HUES48 (cell line): ENCODE measurements around the gene PNLIPRP1.

Experiments
- H3K27ac ChIP-seq: one replicate; pipeline ENCODE4 v1.7.0; 2013; ENCODE audit warnings: low read depth, low read length, inconsistent platforms
- H3K27me3 ChIP-seq: 2 replicates; pipeline ENCODE4 v1.6.1; 2013; ENCODE audit warnings: mild to moderate bottlenecking, low read length; ENCODE audit not compliant: control insufficient read depth, insufficient read depth
- H3K36me3 ChIP-seq: 2 replicates; pipeline ENCODE4 v1.6.1; 2013; ENCODE audit warnings: low read length; ENCODE audit not compliant: control insufficient read depth, insufficient read depth
- H3K4me1 ChIP-seq: 2 replicates; pipeline ENCODE4 v1.6.1; 2013; ENCODE audit warnings: mild to moderate bottlenecking, low read length; ENCODE audit not compliant: control insufficient read depth, insufficient read depth
- H3K4me3 ChIP-seq: 2 replicates; pipeline ENCODE4 v1.5.1; 2013; ENCODE audit warnings: mild to moderate bottlenecking, low read depth, low read length
- H3K9ac ChIP-seq: 2 replicates; pipeline ENCODE4 v1.6.1; 2013; ENCODE audit warnings: mild to moderate bottlenecking, low read depth, low read length, moderate library complexity
- H3K9me3 ChIP-seq: 2 replicates; pipeline ENCODE4 v1.6.1; 2013; ENCODE audit warnings: low read length; ENCODE audit not compliant: control insufficient read depth, insufficient read depth

Gene PNLIPRP1

GRCh38 chr10:116632596-116633215 lies 41.9 kb downstream of the PNLIPRP1 start:
- no peak overlapping the region for H3K27ac ChIP-seq
- H3K9me3 ChIP-seq = no peaks in the 10 kb centered on the region
- no peaks in the 10 kb centered on the region for H3K36me3 ChIP-seq
- H3K27me3 ChIP-seq = no peaks in the 10 kb centered on the region; the same call in 1 of the 2 replicates
- H3K9ac ChIP-seq = no peak overlapping the region
- no peak overlapping the region for H3K4me3 ChIP-seq
- H3K4me1 ChIP-seq = no peaks in the 10 kb centered on the region

DNA sequence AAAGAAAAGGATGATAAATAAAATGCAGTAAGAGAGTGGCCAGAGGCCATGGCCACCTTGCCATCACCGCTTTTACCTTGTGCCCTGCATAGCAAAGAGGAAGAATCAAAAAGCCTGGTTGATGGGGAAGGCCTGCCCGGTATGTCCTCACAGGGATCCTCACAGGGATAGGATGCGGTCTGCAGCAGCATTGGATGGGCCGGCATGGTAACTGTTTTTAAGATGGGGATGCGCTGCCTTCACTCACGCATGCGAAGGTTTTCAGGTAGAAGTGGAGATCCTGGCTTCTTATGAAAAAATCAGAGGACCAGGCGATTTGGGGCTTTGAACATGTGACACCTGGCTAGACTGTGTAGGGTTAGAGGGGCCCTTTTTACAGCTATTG lies 42.4 kb downstream of the PNLIPRP1 start:
- no peaks in the 10 kb centered on the region for H3K9me3 ChIP-seq
- no peak overlapping the region for H3K9ac ChIP-seq
- no peak overlapping the region for H3K4me3 ChIP-seq
- no peaks in the 10 kb centered on the region for H3K4me1 ChIP-seq
- H3K27me3 ChIP-seq = no peaks in the 10 kb centered on the region
- H3K36me3 ChIP-seq = no peaks in the 10 kb centered on the region
- H3K27ac ChIP-seq = no peak overlapping the region

GRCh38 chr10:116634126-116634975 lies 43.6 kb downstream of the PNLIPRP1 start:
- Histone ChIP-seq H3K36me3 (no peaks in the 10 kb centered on the region), H3K4me1 (no peaks in the 10 kb centered on the region), H3K27me3 (no peaks in the 10 kb centered on the region), H3K27ac (no peak overlapping the region), H3K4me3 (no peak overlapping the region), H3K9me3 (no peaks in the 10 kb centered on the region), H3K9ac (no peak overlapping the region)

DNA sequence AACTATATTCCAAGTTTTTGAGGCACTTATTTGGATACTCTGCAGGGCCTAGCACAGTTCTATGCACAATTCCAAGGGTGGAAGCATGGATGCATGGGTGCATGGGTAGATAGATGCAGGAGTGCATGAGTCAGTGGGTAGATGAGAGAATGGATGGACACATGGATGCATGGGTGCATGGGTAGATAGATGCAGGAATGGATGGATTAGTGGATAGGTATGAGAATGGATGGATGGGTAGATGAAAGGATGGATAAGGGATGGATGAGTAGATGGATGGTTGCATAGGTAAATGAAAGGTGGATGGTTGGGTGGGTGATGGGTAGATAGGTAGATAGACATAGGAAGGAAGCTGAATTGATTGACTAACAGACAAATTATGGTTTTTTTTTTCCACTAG lies 45.6 kb downstream of the PNLIPRP1 start:
- H3K4me3 ChIP-seq = no peak overlapping the region
- no peaks in the 10 kb centered on the region for H3K27me3 ChIP-seq
- H3K9ac ChIP-seq = no peak overlapping the region
- H3K27ac ChIP-seq = no peak overlapping the region
- no peaks in the 10 kb centered on the region for H3K9me3 ChIP-seq
- no peaks in the 10 kb centered on the region for H3K4me1 ChIP-seq
- H3K36me3 ChIP-seq = no peaks in the 10 kb centered on the region

GRCh38 chr10:116636976-116637375 lies 46.2 kb downstream of the PNLIPRP1 start:
- H3K4me1 ChIP-seq = no peaks in the 10 kb centered on the region
- H3K27me3 ChIP-seq = no peaks in the 10 kb centered on the region
- H3K4me3 ChIP-seq = no peak overlapping the region
- H3K27ac ChIP-seq = no peak overlapping the region
- no peaks in the 10 kb centered on the region for H3K36me3 ChIP-seq
- H3K9ac ChIP-seq = no peak overlapping the region
- no peaks in the 10 kb centered on the region for H3K9me3 ChIP-seq

GRCh38 chr10:116637830-116638229 lies 47.1 kb downstream of the PNLIPRP1 start:
- Histone ChIP-seq H3K9ac (no peak overlapping the region), H3K27ac (no peak overlapping the region), H3K4me3 (no peak overlapping the region), H3K36me3 (no peaks in the 10 kb centered on the region), H3K4me1 (no peaks in the 10 kb centered on the region), H3K27me3 (no peaks in the 10 kb centered on the region), H3K9me3 (no peaks in the 10 kb centered on the region)

GRCh38 chr10:116646502-116646901 lies 55.7 kb downstream of the PNLIPRP1 start:
- no peak overlapping the region for H3K27ac ChIP-seq
- H3K4me3 ChIP-seq = no peak overlapping the region
- H3K9me3 ChIP-seq = no peaks in the 10 kb centered on the region
- H3K9ac ChIP-seq = no peak overlapping the region
- H3K36me3 ChIP-seq = no peaks in the 10 kb centered on the region
- H3K27me3 ChIP-seq = no peaks in the 10 kb centered on the region
- H3K4me1 ChIP-seq = no peaks in the 10 kb centered on the region

DNA sequence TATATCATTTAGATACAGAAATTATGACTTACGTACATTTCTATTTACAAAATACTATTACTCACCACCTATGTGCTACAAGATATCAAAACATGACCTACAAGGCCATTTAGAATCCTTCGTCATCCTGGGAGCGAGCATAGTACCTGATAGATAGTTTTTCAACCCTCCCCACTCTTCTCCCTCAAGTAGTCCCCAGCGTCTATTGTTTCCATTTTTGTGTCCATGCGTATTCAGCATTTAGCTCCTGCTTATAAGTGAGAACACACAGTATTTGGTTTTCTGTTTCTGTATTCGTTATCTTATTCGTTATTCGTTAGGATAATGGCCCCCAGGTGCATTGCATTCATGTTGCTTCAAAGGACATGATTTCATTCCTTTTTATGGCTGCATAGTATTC lies 58.1 kb downstream of the PNLIPRP1 start:
- Histone ChIP-seq H3K4me1 (no peaks in the 10 kb centered on the region), H3K9me3 (no peaks in the 10 kb centered on the region), H3K36me3 (no peaks in the 10 kb centered on the region), H3K4me3 (no peak overlapping the region), H3K27me3 (no peaks in the 10 kb centered on the region), H3K9ac (no peak overlapping the region), H3K27ac (no peak overlapping the region)

DNA sequence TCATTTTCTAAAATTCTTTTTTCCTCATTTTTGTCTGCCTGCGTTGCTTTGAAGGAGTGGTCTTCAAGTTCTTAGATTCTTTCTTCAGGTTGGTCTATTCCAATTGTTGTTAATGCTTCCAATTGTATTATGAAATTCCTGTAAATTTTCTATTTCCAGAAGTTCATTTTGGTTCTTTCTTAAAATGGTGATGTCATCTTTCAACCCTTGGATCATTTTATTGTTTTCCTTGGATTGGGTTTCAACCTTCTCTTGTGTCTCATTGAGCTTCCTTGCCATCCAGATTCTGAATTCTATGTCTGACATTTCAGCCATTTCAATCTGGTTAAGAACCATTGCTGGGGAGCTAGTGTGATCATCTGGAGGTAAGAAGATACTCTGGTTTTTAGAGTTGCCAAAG lies 63.1 kb downstream of the PNLIPRP1 start:
- no peaks in the 10 kb centered on the region for H3K36me3 ChIP-seq
- H3K4me1 ChIP-seq = no peaks in the 10 kb centered on the region
- no peaks in the 10 kb centered on the region for H3K27me3 ChIP-seq

DNA sequence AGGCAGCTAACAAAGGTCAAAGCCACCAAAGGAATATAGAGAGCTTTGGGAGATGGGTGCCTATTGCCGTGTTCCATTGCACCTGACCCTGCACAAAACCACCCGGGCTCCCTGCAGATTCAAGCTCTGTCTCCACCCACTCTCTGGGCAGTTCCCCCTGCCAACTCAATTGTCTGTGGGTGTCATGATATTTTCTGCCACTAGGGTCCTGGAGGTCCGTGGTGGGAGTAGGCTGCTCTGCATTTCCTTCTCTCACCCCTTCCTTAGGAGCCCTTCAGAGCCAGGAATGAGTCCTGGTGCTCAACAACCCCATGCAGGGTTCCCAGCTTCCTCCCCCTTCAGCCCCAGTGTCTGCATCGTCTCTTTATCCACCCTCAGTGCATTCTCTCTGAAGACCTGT lies 64.1 kb downstream of the PNLIPRP1 start:
- H3K27me3 ChIP-seq = no peaks in the 10 kb centered on the region
- no peaks in the 10 kb centered on the region for H3K36me3 ChIP-seq
- no peak overlapping the region for H3K4me3 ChIP-seq
- no peak overlapping the region for H3K9ac ChIP-seq
- no peaks in the 10 kb centered on the region for H3K9me3 ChIP-seq
- no peak overlapping the region for H3K27ac ChIP-seq
- H3K4me1 ChIP-seq = no peaks in the 10 kb centered on the region

More for the DNA sequence above, 63.1 kb downstream of the PNLIPRP1 start:
- no peaks in the 10 kb centered on the region for H3K9me3 ChIP-seq
- no peak overlapping the region for H3K27ac ChIP-seq
- no peak overlapping the region for H3K4me3 ChIP-seq
- H3K9ac ChIP-seq = no peak overlapping the region

- H3K36me3 ChIP-seq = no peaks in the 10 kb centered on the region
- no peaks in the 10 kb centered on the region for H3K27me3 ChIP-seq
- no peaks in the 10 kb centered on the region for H3K9me3 ChIP-seq
- H3K4me3 ChIP-seq = no peak overlapping the region
- H3K9ac ChIP-seq = no peak overlapping the region
- H3K27ac ChIP-seq = no peak overlapping the region
- no peaks in the 10 kb centered on the region for H3K4me1 ChIP-seq
Observed at GRCh38 chr10:116655568-116655967, 64.8 kb downstream of the PNLIPRP1 start.
